GM19467 (cell line): ENCODE results near the gene ARMCX1.
"Not testable (repeated sequence)": the region's sequence is repeated elsewhere in the genome, so short reads cannot be mapped to it uniquely, and the experiment has no call there.

ENCODE experiments used
- ATAC-seq: cut with Tn5 transposase; IDR thresholded peaks from one replicate; pipeline ENCODE4 v1.9.1; 2021; ENCODE audit warnings: mild to moderate bottlenecking, moderate library complexity; ENCODE audit not compliant: unreplicated experiment

Gene ARMCX1

GRCh38 chrX:101550362-101550750, at the start of gene ARMCX1:
TSS of gene ARMCX1 (plus strand) at chrX:101550547. CDS start at chrX:101552931, 2,384 bp downstream.
- no peak for ATAC-seq

DNA sequence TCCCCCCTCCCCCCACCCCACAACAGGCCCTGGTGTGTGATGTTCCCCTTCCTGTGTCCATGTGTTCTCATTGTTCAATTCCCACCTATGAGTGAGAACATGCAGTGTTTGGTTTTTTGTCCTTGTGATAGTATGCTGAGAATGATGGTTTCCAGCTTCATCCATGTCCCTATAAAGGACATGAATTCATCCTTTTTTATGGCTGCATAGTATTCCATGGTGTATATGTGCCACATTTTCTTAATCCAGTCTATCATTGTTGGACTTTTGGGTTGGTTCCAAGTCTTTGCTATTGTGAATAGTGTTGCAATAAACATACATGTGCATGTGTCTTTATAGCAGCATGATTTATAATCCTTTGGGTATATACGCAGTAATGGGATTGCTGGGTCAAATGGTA, 47.4 kb upstream of the ARMCX1 start:
- ATAC-seq, result not testable (repeated sequence)

- no peak for ATAC-seq
Observed at GRCh38 chrX:101507372-101507771, 43.0 kb upstream of the ARMCX1 start.

GRCh38 chrX:101507986-101508385, 42.4 kb upstream of the ARMCX1 start:
- no peak for ATAC-seq

GRCh38 chrX:101530944-101531343, 19.4 kb upstream of the ARMCX1 start:
- ATAC-seq, result no peak

- ATAC-seq, result no peak
Observed at GRCh38 chrX:101539116-101539515, 11.2 kb upstream of the ARMCX1 start.

- ATAC-seq, result no peak
Observed at GRCh38 chrX:101550751-101551379, 518 bp downstream of the ARMCX1 start.

DNA sequence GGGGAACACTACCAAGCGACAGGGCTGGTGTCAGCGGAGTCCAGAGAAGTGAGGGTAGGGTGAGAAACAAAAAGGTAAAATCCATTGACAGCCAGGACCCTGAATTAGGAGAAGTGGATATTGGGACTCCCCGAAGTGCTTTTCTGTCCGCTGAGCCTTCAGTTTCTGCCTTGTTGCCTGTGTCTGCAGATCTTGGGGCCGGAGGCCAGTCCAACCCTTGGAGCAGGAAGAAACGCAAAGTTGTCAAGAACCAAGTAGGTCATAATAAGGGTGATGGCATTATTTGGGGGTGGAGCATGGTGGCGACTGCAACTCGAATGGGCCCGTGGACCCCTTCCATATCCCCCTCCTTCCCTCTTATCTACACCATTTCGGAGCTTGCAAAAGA, 1.0 kb downstream of the ARMCX1 start:
- ATAC-seq, result no peak

DNA sequence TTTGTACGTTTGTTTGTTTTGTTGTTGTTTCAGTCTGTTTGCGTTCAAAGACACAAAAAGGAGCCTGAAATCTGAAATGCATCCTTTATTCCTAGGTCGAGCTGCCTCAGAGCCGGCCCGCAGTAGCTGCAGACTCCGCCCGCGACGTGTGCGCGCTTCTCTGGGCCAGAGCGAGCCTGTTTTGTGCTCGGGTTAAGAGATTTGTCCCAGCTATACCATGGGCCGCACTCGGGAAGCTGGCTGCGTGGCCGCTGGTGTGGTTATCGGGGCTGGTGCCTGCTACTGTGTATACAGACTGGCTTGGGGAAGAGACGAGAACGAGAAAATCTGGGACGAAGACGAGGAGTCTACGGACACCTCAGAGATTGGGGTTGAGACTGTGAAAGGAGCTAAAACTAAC, 2.4 kb downstream of the ARMCX1 start:
- ATAC-seq, result no peak

DNA sequence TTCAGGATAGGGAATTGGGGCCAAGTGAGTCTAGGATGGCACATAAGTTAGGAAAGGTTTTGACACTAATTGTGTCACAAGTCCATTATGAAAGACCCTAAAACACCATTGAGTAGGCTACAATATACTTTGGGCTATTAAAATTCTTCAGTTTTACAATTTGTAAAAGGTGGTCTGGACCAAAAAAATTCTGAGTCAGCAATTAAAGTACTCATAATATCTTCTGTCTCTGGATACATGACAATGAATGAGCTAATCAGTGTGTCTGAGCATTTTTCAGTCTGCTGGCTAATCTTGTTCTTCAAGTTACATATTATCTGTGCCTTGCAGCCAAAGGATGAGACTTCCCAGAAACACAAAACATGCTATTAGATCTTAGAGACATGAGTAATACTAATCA, 14.3 kb downstream of the ARMCX1 start:
- no peak for ATAC-seq

DNA sequence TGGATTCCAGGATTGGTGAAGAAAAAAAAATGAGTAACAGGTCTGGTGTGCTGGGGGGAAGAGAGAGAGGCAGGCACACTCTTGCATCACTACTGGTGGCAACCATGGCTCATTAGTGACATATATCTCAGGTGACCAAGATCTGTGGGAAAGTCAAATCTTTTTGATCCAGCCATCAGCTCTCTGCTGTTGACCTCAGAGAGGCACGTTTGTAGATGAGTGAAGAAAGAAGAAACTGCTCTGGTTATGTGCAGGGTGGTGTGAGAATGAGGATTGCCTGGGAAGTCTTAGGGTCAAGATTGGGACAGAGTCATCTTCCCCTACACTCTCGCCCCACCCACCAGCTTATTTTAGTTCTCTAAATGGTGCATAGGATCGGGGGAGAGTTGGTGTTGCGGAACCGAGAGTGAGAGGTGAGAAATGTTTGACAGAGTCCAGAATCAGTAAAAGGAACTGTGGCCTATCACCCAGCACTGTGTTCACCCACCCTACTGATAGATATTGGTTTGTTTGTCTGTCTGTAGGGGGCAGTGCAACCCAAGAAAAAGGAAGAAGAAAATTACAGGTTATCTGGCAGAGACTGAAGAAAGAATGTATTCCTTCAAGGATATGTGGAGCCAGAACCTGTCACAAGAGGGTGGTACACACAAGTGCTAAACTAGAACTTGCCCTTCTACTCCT, 45.5 kb downstream of the ARMCX1 start:
- ATAC-seq, result peak; percentile 99

GRCh38 chrX:101599592-101599991, 49.2 kb downstream of the ARMCX1 start:
- ATAC-seq, result not testable (repeated sequence)

DNA sequence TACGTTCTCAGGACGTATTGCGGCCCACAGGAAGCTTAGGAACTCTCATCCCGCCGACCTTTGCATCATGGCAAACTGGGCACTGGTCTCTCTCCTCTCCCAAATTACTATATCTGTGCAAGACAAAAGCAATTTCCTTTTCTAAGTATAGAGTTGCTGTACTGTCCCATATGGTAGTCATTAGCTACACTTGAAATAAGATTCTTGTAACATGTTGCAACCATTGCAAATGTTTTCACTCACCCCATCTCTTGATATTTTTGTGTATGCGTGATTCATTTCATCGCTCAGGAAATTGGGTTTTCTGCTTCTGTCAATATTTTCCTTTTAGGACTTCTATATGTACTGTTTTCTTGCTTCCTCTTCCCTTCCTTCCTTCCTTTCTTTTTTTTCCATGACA, 51.7 kb downstream of the ARMCX1 start:
- no peak for ATAC-seq
